A549 treated with Hydrocortisone at 1 μM for 4 hours (cell line): ENCODE results near the gene CFAP299. TPM values are rescaled to one million over a fixed set of nuclear protein-coding genes. Genes with fewer than 3 reads are reported as not detected.

Experiments used
- total RNA-seq: library from RNA; stranded (reverse); fragments of 200-300 nt; extraction: Qiagen RNA extraction; gene quantifications from 5 replicates; pipeline ENCODE4 v1.2.3, GENCODE V29; 2022

CFAP299 gene
- total RNA-seq, result not detected in 5 replicates

GRCh38 chr4:80335554-80336358, at the start of gene CFAP299:
Gene CFAP299, plus strand, starts transcription at chr4:80335730.

Other genes starting within 250 kb of the CFAP299 start
- 0.10 to 0.46 TPM (median 0.17 TPM) in 5 replicates for gene PRDM8, start 138.2 kb upstream of the CFAP299 start, total RNA-seq
- gene FGF5, start 69.1 kb upstream of the CFAP299 start, total RNA-seq, result 0.05 to 0.32 TPM (median 0.15 TPM) in 5 replicates